22Rv1 (cell line): ENCODE results near the gene PBX3.

Source experiments
- ZFX ChIP-seq: fragments of 450-650 bp; IDR thresholded peaks from 2 replicates; pipeline ENCODE4 v1.6.1; 2017; ENCODE audit warnings: antibody characterized with exemption, borderline replicate concordance
- TF ChIP-seq, protein P1 (sequence below): fragments of 450-650 bp; IDR thresholded peaks from 2 replicates; pipeline ENCODE4 v1.5.1; 2017; ENCODE audit warnings: mild to moderate bottlenecking

GRCh38 chr9:125996791-125997190, 249.6 kb downstream of the PBX3 start:
- TF ChIP-seq, protein P1, sequence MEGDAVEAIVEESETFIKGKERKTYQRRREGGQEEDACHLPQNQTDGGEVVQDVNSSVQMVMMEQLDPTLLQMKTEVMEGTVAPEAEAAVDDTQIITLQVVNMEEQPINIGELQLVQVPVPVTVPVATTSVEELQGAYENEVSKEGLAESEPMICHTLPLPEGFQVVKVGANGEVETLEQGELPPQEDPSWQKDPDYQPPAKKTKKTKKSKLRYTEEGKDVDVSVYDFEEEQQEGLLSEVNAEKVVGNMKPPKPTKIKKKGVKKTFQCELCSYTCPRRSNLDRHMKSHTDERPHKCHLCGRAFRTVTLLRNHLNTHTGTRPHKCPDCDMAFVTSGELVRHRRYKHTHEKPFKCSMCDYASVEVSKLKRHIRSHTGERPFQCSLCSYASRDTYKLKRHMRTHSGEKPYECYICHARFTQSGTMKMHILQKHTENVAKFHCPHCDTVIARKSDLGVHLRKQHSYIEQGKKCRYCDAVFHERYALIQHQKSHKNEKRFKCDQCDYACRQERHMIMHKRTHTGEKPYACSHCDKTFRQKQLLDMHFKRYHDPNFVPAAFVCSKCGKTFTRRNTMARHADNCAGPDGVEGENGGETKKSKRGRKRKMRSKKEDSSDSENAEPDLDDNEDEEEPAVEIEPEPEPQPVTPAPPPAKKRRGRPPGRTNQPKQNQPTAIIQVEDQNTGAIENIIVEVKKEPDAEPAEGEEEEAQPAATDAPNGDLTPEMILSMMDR = no peak
- no peak for TF ChIP-seq ZFX
